ENCODE data around the gene HIGD1C.
"Not testable (repeated sequence)": the region's sequence is repeated elsewhere in the genome, so short reads cannot be mapped to it uniquely, and the experiment has no call there.

Gene HIGD1C

GRCh38 chr12:50949801-50950302 is 2.5 kb upstream of the HIGD1C start:
- TF ChIP-seq CTCF (IDR thresholded peaks at IDR 0.05; ENCODE audit: insufficient read depth, low read depth, low read length, missing control alignments), result no peak
- H3K4me3 ChIP-seq (ENCODE audit: low read length), result no peak overlapping the region
- no peak for DNase-seq (ENCODE audit: low read depth)

GRCh38 chr12:50951112-50951511 is 1.2 kb upstream of the HIGD1C start:
- no peak for DNase-seq (ENCODE audit: low read depth)
- TF ChIP-seq CTCF (IDR thresholded peaks at IDR 0.05; ENCODE audit: insufficient read depth, low read depth, low read length, missing control alignments), result no peak
- H3K4me3 ChIP-seq (ENCODE audit: low read length), result no peak overlapping the region

DNA sequence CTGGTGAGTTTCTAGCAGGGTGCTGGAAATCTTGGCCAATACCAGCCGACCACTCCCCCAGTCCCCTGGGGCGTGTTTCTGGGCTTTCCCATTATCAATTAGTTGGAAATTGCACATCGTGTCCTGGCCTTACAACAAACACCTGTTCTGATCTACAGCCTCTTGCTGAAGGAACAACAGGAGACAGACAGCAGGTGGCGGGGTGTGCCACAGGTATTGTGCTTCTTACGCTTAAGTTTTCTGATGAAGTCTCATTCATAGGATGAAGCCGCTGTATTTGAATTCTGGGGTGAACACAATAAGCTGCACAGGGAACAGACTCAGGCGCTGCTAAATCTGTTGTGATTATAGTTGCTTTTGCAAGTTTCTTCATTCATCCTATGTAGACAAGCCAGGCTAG is 703 bp downstream of the HIGD1C start:
- no peak for DNase-seq (ENCODE audit: low read depth)
- no peak overlapping the region for H3K4me3 ChIP-seq (ENCODE audit: low read length)
- no peak for TF ChIP-seq CTCF (IDR thresholded peaks at IDR 0.05; ENCODE audit: insufficient read depth, low read depth, low read length, missing control alignments)

GRCh38 chr12:50954789-50955188 is 2.4 kb downstream of the HIGD1C start:
- not testable (repeated sequence) for H3K4me3 ChIP-seq (ENCODE audit: low read length); DNase-seq (ENCODE audit: low read depth)

DNA sequence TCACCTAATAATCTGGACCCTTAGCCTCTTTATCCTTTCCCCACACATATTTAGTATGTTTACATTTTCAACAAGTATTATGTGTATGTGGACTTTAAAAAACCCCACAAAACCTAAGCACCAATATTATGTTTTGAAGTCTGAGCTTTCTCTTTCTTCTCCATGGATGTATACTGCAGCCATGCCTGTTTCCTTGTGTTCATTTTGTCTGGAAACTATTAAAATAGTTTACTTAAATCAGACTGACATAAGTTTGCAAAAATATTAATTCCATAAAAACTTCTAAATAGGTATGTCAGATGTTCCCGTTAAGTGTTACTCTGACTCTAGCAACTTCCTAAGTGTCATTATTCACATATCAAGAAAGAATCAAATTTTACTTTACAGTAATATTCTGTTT is 2.9 kb downstream of the HIGD1C start:
- no peak for DNase-seq (ENCODE audit: low read depth)
- no peak overlapping the region for H3K4me3 ChIP-seq (ENCODE audit: low read length)
- no peak for TF ChIP-seq CTCF (IDR thresholded peaks at IDR 0.05; ENCODE audit: insufficient read depth, low read depth, low read length, missing control alignments)

DNA sequence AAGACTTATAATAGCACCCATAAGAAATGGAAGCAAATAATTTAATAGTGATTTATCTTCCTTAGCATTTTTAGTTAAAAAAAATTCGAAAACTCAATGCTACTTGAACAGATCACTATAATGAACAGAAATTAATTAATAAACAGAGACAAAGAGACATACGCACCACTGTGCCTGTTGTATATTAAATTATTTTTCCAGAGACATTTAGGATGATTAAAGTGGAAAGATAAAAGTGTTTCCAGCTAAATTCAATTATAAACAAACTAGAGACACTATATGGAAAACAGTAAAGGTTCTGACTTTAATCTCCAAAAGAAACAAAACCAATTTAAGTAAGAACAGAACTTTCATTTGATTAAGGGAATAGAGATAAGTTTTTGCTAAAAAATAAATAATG is 3.4 kb downstream of the HIGD1C start:
- H3K4me3 ChIP-seq (ENCODE audit: low read length), result no peak overlapping the region
- no peak for TF ChIP-seq CTCF (IDR thresholded peaks at IDR 0.05; ENCODE audit: insufficient read depth, low read depth, low read length, missing control alignments)
- DNase-seq (ENCODE audit: low read depth), result no peak

DNA sequence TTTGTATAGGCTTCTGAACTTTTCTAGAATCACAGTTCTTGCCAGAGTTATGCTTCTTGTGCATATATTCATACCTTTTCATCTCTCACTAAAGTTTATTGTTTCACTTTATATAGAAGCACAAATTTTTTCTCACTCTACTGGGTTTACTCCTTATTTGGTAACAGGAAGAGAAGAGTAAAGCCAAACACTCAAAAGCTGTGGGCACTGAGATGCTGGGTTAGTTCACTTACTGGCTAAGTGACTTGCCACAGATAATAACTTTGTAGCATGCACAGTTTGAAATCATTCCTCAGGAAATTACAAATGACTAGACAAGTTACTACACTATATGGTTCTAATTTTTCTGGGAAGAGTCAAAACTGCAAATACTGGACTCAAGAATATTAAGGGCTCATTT is 7.8 kb downstream of the HIGD1C start:
- no peak overlapping the region for H3K4me3 ChIP-seq (ENCODE audit: low read length)
- TF ChIP-seq CTCF (IDR thresholded peaks at IDR 0.05; ENCODE audit: insufficient read depth, low read depth, low read length, missing control alignments), result no peak
- no peak for DNase-seq (ENCODE audit: low read depth)
